Measurements from ENCODE around the gene CNN3. TPM values are rescaled to one million over a fixed set of nuclear protein-coding genes. Genes with fewer than 3 reads are reported as not detected.

CNN3 gene
- total RNA-seq, 1 donor from 2014 or later = 57.0 TPM

DNA sequence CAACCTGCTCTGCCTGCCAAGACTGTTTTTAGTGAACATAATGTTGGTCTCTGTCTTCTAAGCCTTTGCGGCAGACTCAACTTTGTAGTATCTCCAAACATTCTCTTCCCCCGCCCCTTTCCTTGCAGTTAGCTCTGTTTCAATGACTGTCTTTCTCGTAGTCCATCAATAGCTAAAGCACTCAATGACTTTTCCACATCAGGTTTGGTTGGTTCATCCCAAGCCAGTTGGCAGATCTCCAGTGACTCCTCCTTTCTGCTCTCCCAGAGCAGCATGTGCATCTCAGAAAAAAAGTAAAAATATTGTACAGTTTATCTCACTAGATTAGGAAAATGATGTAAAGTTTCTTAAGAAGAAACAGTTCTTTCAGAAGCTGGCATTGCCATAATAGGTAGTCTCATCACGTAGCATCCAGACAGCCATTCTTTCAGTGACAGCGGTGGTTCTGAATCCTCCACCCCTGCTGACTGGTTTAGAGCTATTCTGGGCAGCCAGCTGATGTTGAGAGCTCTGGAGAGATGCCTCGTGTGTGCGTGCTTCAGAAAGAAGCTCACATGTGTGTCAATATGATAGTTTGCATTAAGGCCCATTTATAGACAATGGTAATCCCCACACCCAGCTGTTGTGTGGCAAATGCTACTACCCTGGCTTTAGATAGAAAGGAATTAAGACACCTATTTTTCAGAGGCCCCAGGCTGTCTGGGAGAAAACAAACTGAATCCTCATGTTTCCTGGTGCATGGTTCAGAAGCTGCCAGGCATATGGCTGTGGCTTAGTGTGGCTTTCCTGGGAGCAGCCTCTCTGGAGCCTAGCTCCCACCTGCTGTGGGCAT is 53.2 kb downstream of the CNN3 start:
- no peak for DNase-seq (ENCODE audit: missing footprints)
- peak; percentile 81 for ATAC-seq
- intact Hi-C loops (cut with DNase I) = no loop called here

DNA sequence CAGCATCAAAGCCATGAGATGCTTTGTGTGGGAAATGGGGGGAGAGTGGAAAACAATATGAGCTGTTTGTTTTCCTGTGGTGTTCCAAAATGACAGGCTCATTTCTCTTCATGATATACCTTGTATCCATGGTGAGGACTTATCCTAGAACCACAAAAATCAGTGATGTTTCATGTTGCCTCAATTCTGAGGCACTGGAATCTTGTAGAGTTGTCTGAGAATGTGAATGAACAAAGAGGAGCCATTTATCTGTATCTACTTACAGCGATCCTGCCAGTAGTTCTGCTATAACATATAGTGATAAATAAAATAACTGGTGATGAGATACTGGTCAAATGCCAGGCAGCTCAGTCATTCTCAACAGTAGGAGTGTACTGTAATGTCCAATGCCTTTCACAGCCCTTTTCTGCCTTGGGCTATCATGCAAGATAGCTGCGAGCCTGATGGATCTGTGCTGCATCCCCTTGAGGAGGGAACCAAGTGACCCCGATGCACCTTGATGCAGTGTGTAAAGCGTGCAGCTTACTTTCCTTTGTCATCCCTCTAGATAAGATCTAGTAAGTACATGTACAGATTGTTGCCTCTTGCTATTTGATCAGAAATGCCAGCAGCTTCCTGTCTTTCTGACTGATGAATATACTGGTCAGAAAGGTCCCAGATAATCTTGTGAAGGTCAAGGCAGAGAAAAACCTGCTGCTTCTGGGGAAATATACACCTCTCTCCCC is 54.0 kb downstream of the CNN3 start:
- intact Hi-C loops (cut with DNase I) = no loop called here
- no peak for ATAC-seq
- no peak for DNase-seq (ENCODE audit: missing footprints)

DNA sequence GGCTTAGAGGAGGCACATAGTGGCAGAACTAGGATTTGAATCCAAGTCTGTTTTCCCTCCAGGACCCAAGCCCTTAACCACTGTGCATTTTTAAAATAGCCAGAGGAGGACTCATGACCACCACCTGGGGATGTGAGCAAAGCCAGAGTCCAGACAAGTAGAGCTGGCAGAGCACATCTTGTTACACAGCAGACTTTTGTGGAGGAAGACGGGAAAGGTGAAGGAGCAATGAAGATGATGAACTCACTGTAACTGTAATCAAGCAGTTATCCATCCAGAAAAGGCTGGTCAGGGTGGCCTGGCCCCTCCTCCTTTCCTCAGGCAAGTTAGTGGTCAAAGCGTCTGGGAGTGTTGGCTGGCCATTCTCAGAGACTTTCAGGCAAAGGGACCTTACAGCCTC is 55.9 kb downstream of the CNN3 start:
- ATAC-seq = no peak
- intact Hi-C loops (cut with DNase I) = no loop called here

DNA sequence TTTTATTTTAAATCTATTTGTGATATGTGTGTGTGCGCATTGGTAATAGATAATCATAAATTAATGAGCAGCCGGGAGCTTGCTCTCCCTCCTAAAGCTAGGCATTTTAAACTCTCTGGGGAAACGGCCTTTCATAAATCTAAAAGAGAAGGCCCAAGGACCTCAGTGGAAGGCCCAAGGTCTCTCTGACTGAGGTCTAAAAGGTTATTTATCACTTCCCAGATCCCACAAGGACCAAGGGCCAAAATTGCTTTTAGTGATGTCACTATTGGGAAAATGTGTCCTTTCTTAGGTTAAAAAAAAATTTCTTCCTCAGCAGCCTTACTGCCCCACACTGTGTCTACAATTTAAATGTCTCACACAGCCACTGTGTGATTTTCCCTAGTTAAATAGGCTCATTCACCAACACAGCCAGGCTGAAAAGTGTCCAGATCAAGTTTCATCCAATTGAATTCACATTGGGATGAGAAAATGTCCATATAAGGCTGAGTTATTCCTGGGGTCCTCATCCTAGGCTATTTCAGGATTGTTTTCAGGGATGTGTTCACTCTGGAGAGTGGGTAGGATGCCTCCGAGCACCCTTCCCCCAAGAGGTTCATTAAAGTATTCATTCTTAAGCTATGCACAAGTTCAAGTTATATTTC is 60.6 kb downstream of the CNN3 start:
- no peak for DNase-seq (ENCODE audit: missing footprints)
- intact Hi-C loops (cut with DNase I) = no loop called here
- no peak for ATAC-seq

More for the DNA sequence above, 55.9 kb downstream of the CNN3 start:
- no peak for DNase-seq (ENCODE audit: missing footprints)

DNA sequence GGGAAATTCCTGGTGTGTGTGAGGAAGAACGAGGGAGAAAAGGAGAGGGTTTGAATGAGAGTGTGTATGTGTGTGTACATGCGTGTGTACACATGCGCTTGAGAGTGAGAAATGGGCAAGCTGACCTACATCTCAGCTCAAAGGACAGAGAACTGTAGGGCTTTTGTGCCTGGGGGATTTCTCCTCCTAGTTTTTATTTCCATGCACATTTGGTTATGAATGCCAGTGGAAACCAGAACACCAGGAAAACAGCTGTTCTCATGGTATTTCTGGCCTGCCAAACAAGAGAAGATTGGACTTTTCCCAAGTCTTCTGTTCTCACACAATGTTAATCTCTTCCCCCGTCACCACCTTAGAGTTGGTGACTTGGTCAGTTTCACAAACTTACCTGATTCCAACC is 61.5 kb downstream of the CNN3 start:
- DNase-seq (ENCODE audit: missing footprints) = no peak
- ATAC-seq = peak; percentile 53
- intact Hi-C loops (cut with DNase I) = no loop called here

DNA sequence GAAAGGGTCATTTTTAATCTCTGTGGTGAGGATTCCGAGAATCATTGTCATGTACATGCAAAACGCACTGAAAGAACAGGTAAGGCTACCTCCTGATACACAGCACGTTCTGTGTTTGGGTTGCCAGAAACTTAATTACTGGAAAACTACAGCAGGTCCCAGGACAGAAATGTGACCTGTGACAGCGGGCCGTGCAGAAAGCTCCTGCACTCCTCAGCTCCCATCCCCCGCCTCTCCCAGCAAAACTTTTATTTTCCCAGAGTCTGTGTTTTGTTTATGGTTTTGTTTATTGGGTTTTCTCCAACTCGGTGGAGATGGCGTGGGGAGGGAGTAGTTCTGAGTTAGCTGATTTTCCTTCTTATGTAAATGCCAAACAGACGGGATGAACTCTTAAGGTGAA is 62.1 kb downstream of the CNN3 start:
- ATAC-seq = no peak
- no peak for DNase-seq (ENCODE audit: missing footprints)
- intact Hi-C loops (cut with DNase I) = no loop called here

DNA sequence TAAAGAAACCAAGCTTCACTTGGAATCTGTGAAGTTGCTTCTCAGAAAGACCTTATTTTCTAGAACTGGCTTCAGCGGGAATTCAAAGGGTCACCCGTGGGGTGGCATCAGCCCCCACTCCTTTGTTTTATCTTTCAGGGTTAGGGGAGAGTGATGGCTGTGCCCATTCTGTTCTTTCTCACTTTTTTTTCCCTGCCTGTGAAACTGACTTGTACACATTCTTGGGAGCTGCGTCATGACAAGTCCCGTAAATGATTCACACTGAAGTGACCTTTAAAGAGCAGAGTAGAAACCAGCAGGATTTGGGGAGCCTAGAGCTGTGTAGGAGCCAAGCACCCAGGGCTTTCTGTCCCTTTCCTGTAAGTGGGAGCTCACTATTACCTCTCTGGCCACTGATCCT is 63.0 kb downstream of the CNN3 start:
- intact Hi-C loops (cut with DNase I) = no loop called here
- DNase-seq (ENCODE audit: missing footprints) (no peak), ATAC-seq (peak; percentile 75)

DNA sequence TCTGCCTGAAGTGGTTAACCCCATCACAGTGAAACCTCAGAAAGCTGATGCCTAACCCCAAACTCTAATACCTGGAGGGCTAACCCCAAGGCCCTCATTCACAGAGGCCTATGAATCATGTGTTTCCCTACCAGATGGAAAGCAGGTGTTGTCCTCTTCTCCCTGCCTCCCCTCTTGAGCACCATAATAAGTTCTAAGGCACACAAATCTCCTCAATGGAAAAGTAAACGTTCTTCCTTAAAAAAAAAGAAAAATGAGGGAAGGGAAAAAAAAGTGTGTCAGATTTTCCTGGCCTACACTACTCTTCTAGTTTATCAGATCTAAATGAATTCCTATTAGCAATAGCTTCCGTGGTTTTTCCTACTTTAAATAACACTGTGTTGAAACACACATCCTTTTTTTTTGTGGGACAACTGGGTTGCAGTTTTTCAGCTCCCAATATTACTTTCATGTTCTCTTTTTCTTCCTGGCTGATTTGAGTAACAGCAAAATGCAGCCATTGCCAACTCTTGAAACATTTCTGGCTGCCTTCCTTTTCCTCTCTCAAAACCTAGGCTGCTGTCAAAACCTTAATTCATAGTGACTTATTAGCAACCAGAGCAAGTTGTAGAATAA is 63.5 kb downstream of the CNN3 start:
- DNase-seq (ENCODE audit: missing footprints) (no peak), ATAC-seq (peak; percentile 61)
- intact Hi-C loops (cut with DNase I) = no loop called here

DNA sequence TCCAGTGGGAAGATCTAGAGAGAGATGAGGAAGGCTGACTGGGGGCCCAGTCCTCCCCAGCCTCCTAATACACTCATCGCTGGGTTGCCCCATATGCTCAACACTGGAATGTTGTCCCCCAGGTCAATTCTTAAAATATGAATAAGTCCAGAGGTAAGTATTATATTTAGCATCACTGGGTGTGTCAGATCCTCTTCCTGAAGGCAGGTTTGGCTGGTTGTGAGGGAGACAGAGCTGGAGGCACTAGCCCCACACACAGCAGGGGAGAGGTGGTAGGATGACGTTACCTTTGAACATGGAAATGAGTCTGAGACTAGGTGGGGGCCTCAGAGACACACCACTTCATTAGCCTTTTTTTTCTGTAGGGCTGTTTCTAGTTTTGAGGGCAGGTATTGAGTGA is 64.2 kb downstream of the CNN3 start:
- intact Hi-C loops (cut with DNase I) = no loop called here
- ATAC-seq (no peak), DNase-seq (ENCODE audit: missing footprints) (no peak)

DNA sequence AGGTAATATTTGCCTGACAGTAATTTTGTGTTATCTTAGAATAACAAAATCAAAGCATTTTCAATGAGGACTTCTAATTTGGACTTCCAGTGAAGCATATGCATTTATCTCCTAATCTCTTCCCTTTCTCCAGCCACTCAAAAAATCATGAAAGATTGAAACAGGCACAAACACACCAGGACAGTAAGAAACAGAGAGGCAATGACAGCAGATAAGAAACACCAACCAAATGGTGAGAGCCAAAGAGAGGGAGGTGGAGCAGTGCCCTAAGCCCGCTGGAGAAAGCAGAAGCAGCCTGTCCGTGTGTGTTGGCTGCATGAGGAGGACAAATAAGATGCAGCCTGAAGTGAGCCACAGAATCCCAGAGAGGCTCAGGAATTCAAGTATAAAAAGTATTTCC is 67.7 kb downstream of the CNN3 start:
- ATAC-seq (no peak), DNase-seq (ENCODE audit: missing footprints) (no peak)
- intact Hi-C loops (cut with DNase I) = no loop called here

DNA sequence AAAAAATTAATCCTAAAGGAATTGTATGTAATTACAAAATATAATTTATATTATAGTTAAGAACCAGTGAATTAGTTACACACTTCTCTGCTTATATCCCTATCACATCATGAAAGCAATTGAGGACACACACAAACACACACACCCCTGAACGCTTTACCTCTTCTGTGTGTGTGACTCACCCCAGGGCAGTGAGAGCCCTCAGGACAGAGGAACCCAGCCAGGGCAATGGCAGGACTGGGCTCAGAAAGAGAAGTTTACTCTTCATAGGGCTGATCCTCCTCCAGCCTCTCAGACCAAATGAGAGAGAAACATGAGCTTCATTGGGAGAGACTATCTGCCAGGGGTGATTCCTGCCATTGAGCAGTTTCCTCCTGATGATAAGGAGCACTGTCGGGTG is 68.6 kb downstream of the CNN3 start:
- ATAC-seq (no peak), DNase-seq (ENCODE audit: missing footprints) (no peak)
- intact Hi-C loops (cut with DNase I) = no loop called here

DNA sequence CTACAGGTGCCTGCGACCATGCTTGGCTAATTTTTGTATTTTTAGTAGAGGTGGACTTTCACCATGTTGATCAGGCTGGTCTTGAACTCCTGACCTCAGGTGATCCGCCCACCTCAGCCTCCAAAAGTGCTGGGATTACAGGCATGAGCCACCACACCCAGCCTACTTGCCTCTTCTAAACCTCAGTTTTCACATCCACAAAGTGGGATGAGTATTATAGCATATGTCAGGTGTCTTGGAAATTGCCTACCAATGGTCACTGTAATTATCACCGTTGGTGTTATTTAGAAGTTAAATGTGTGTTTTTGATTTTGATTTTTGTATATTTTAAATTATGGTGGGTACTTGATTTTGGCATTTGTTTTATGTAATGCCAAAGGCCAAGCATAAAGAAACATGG is 70.0 kb downstream of the CNN3 start:
- DNase-seq (ENCODE audit: missing footprints) = no peak
- no peak for ATAC-seq
- intact Hi-C loops (cut with DNase I) = no loop called here

DNA sequence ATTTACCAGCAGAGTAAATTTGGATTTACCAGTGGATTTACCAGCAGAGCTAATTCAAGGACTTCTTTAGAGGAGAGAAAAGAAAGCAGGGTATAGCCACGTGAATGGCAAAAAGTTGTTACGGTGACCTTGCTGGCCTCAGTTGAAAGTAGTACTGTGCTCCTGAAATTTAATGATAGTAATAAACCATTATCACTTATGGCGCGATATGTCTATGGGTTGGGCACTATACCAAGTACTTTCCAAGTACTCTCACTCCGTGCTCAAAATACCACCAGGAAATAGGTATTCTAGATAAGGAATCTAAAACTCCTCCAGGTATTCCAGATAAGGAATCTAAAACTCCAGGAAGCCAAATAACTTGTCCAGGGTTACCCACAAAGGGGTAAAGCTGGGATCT is 70.9 kb downstream of the CNN3 start:
- intact Hi-C loops (cut with DNase I) = no loop called here
- ATAC-seq (no peak), DNase-seq (ENCODE audit: missing footprints) (no peak)

DNA sequence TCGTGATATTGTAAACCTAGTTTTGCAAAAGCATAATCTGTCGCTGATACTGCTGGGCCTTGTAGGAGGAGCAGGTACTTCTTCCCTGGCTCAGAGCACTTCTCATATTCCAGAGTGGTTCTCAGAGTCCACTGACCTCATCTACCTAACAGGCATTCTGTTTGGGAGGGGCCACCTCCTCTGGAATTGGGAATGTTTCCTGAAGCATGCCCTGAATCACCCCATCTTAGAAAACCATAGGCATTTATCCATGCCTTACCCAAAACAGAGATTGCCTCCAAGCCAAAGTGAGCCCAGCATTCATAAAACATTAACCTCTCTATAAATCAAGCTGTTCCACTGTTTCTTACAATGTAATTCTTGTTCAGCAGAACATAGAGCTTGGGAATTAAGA is 71.6 kb downstream of the CNN3 start:
- DNase-seq (ENCODE audit: missing footprints) (no peak), ATAC-seq (no peak)
- intact Hi-C loops (cut with DNase I) = loop anchor here (2.0 kb wide), 1 partner anchor 71 kb away; the partner anchor contains the start of gene CNN3

DNA sequence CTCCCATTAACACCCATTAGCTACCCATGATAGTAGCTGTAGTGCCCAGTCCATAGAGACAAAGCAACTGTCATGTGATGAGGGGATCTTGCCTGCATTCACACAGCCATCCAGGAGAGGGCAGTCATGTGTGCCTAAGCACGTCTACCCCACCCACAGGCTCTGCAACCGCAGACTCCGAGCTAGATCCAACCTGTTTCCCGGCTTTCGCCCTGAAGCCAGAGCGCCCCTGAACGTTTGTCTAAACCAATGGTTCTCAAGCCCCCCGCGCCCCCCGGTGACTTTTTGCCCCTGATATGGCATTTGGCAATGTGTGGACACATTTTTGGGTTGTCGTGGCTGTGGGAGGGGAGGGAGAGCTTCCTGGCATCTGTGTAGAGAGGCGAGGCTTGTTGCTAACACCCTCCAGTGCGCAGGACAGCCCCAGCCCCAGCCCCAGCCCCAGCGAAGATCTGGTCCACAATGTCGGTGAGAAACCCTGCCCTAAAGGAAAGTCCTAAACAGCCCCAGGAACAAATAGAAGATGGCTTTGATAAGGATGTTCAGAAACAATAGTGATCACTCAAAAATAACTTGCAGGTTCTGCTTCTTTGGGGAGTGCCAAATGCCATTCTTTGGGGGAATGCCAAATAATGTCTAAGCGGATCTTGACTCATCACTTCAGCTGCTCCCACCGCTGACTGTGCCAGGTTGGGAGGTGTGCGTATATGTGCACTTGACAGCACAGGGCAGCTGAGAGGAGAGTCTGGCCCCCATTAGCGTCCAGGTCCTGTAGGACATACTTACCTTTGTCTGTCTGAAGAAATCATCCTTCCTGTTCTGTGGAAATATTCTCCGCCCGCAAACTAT is 72.2 kb downstream of the CNN3 start:
- intact Hi-C loops (cut with DNase I) = loop anchor here (1.0 to 2.0 kb wide), 2 partner anchors 72 to 189 kb away; partner anchors contain the start of gene CNN3
- DNase-seq (ENCODE audit: missing footprints) (peak; percentile 83), ATAC-seq (peak; percentile 95)

DNA sequence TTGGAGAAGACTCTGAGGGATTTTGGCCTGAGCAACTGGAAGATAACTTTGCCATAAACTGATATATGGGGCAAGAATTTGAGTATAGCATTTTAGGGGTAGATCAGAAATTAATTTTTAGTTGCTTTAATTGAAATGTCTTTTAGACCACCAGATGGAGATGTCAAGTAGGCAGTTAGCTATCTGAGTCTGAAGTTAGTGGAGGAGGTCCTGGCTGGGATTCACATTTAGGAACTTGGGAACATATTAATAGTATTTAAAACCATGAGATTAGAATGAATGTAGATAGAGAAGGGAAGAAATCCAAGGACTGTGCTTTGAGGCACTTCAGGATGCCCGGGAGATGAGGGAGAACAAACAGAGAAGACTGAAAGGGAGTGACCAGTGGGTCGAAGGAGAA is 74.1 kb downstream of the CNN3 start:
- DNase-seq (ENCODE audit: missing footprints) (no peak), ATAC-seq (no peak)
- intact Hi-C loops (cut with DNase I) = loop anchor here (2.0 kb wide), 1 partner anchor 382 kb away; the partner anchor contains the start of gene RWDD3

DNA sequence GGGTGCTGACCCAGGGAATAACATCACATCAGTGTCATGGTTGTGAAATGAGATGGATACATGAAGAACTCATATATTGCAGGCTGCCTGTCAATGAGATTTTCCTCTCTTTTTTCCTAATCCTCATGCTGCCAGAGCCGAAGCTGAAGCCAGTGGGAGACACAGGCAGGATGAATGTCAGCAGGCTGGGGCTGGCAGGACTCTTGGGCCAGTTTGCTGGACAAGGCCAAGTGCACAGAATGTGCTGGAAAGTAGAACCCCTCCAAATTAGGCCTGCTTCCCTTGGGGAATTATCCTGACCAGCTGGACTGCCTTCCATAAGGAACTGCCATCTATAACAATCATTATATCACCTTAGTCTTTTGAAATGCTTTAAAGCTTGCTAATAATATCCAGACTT is 75.3 kb downstream of the CNN3 start:
- no peak for DNase-seq (ENCODE audit: missing footprints)
- intact Hi-C loops (cut with DNase I) = no loop called here
- ATAC-seq = no peak

Data from Right ventricle myocardium inferior (tissue), 1 donor.